ENCODE data around the gene PLEK. TPM values are rescaled to one million over a fixed set of nuclear protein-coding genes. Genes with fewer than 3 reads are reported as not detected.

The PLEK gene
- total RNA-seq, 1 experiment from 2014 or later: not detected

DNA sequence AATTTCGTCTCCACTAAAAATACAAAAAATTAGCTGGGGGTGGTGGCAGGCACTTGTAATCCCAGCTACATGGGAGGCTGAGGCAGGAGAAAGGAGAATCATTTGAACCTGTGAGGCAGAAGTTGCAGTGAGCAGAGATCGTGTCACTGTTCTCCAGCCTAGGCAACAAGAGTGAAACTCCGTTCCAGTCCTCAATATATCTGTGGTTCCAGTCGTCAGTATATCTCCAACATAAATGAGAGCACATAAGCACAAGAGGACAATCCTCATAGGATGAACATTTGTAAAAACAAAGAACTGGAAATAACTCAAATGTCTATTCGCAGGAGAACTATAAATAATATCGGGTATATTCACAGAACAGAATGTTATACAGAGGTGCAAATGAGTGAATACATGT lies 13.1 kb upstream of the PLEK start:
- H3F3A ChIP-seq (ENCODE audit: insufficient read depth, low read depth): no peaks in the 10 kb centered on the region
- H3K9me3 ChIP-seq (ENCODE audit: insufficient read depth, low read depth): no peaks in the 10 kb centered on the region
- H3K4me2 ChIP-seq: no peak overlapping the region
- H3K4me1 ChIP-seq (replicated peaks; ENCODE audit: insufficient read depth): peaks cover 4% of the 10 kb centered on the region; the same call in 1 of the 2 replicates
- H3K27me3 ChIP-seq (ENCODE audit: insufficient read depth, low read depth): no peaks in the 10 kb centered on the region
- DNase-seq: no peak
- H3K9me2 ChIP-seq (ENCODE audit: insufficient read depth): no peaks in the 10 kb centered on the region
- no peak overlapping the region for H2AFZ ChIP-seq
- CTCF ChIA-PET: no interaction called here
- TF ChIP-seq EZH2 (IDR thresholded peaks at IDR 0.05; ENCODE audit: low read depth): no peak
- TF ChIP-seq, protein P1, sequence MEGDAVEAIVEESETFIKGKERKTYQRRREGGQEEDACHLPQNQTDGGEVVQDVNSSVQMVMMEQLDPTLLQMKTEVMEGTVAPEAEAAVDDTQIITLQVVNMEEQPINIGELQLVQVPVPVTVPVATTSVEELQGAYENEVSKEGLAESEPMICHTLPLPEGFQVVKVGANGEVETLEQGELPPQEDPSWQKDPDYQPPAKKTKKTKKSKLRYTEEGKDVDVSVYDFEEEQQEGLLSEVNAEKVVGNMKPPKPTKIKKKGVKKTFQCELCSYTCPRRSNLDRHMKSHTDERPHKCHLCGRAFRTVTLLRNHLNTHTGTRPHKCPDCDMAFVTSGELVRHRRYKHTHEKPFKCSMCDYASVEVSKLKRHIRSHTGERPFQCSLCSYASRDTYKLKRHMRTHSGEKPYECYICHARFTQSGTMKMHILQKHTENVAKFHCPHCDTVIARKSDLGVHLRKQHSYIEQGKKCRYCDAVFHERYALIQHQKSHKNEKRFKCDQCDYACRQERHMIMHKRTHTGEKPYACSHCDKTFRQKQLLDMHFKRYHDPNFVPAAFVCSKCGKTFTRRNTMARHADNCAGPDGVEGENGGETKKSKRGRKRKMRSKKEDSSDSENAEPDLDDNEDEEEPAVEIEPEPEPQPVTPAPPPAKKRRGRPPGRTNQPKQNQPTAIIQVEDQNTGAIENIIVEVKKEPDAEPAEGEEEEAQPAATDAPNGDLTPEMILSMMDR (conservative IDR thresholded peaks at IDR 0.05): no peak
- no peak overlapping the region for H3K27ac ChIP-seq
- intact Hi-C loops (cut with micrococcal nuclease; ENCODE audit: unreplicated experiment): no loop called here
- POLR2A ChIA-PET (ENCODE audit: unreplicated experiment): no interaction called here
- H3K79me2 ChIP-seq (ENCODE audit: low read depth): no peaks in the 10 kb centered on the region
- no peak overlapping the region for H3K4me3 ChIP-seq
- H4K20me1 ChIP-seq (ENCODE audit: insufficient read depth): no peaks in the 10 kb centered on the region
- H3K36me3 ChIP-seq (ENCODE audit: low read depth): no peaks in the 10 kb centered on the region
- BruUV-seq (replicated peaks): no TSS peak

DNA sequence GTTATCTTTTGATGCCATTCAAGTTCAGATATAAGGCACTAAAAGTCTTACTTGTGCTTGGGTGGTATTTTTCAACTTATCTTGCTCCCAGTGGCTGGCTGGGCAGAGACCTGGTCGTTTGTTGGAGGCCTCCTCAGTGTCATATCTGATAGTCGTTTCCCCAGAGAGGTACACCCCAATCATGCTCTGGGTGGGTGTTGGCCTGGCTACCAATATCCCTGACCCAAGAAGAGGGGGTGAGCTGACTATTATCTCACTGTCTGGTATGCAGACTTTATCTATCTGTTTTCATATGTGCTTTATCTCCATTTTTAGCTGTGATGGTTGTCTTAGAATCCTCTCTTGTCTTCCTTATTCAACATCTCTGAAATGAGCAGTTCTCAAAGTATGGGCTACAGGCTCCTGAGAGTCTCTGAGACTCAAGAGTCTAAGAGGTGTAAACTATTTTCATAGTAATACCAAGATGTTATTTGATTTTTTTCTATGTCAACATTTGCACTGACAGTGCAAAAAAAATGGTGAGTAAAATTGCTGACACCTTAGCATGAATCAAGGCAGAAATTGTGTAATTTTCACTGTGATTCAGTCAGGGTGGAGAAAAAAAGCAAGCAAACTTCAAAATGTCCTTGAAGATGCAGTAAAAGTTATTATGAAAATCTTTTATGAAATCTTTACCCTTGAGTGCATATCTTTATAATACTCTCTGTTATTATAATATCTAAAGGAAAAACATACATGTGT lies 12.3 kb upstream of the PLEK start:
- POLR2A ChIA-PET (ENCODE audit: unreplicated experiment): no interaction called here

DNA sequence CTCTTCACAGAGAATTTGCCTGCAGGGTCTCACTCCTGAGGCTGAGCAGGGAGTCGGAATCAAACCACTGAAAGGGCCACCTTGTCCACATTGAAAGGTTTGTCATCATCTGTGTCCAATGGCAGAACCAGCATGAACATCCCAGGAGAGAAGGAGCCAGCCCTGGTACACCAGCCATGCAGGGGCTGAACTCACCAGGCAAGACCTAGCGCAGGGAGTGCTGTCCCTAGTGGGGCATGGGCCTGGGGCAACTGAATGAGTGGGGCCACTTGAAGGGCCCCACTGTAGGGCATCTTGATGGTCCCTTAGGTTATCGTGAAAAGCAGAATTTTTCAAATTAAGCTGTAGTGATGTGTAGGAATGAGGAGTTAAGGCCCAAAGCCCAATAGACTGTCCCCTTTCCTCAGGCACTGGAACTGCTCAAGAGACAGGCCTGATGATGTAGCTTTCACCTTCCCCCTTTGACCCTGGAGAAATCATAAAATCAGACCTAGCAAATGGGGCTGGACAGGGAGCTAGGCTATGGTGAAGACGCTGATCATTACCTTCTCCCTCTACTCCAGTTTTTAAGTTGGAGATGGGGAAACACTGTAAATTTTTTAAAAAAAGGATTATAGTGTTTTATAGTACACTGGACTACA lies 8.4 kb upstream of the PLEK start:
- Histone ChIP-seq H3K36me3 (ENCODE audit: low read depth) (no peaks in the 10 kb centered on the region), H3K4me3 (no peak overlapping the region), H3K79me2 (ENCODE audit: low read depth) (no peaks in the 10 kb centered on the region), H3K4me2 (no peak overlapping the region), H3K9me3 (ENCODE audit: insufficient read depth, low read depth) (no peaks in the 10 kb centered on the region), H3K27ac (no peak overlapping the region), H3K9me2 (ENCODE audit: insufficient read depth) (no peaks in the 10 kb centered on the region), H4K20me1 (ENCODE audit: insufficient read depth) (no peaks in the 10 kb centered on the region), H3F3A (ENCODE audit: insufficient read depth, low read depth) (no peaks in the 10 kb centered on the region), H3K4me1 (replicated peaks; ENCODE audit: insufficient read depth) (peaks cover 4% of the 10 kb centered on the region; the same call in 1 of the 2 replicates), H2AFZ (no peak overlapping the region), H3K27me3 (ENCODE audit: insufficient read depth, low read depth) (no peaks in the 10 kb centered on the region)
- intact Hi-C loops (cut with micrococcal nuclease; ENCODE audit: unreplicated experiment): no loop called here
- POLR2A ChIA-PET (ENCODE audit: unreplicated experiment): no interaction called here
- BruUV-seq (replicated peaks): no TSS peak
- CTCF ChIA-PET: no interaction called here
- TF ChIP-seq, protein P1 (conservative IDR thresholded peaks at IDR 0.05): no peak
- TF ChIP-seq EZH2 (IDR thresholded peaks at IDR 0.05; ENCODE audit: low read depth): no peak
- no peak for DNase-seq

More for the DNA sequence above, 12.3 kb upstream of the PLEK start:
- Histone ChIP-seq H3F3A (ENCODE audit: insufficient read depth, low read depth) (no peaks in the 10 kb centered on the region), H3K27ac (no peak overlapping the region), H3K27me3 (ENCODE audit: insufficient read depth, low read depth) (no peaks in the 10 kb centered on the region), H3K79me2 (ENCODE audit: low read depth) (no peaks in the 10 kb centered on the region), H3K9me2 (ENCODE audit: insufficient read depth) (no peaks in the 10 kb centered on the region), H3K4me1 (replicated peaks; ENCODE audit: insufficient read depth) (peaks cover 4% of the 10 kb centered on the region; the same call in 1 of the 2 replicates), H2AFZ (no peak overlapping the region), H3K4me2 (no peak overlapping the region), H4K20me1 (ENCODE audit: insufficient read depth) (no peaks in the 10 kb centered on the region), H3K36me3 (ENCODE audit: low read depth) (no peaks in the 10 kb centered on the region), H3K4me3 (no peak overlapping the region), H3K9me3 (ENCODE audit: insufficient read depth, low read depth) (no peaks in the 10 kb centered on the region)
- no peak for DNase-seq
- no TSS peak for BruUV-seq (replicated peaks)
- intact Hi-C loops (cut with micrococcal nuclease; ENCODE audit: unreplicated experiment): no loop called here
- no peak for TF ChIP-seq EZH2 (IDR thresholded peaks at IDR 0.05; ENCODE audit: low read depth)
- TF ChIP-seq, protein P1 (conservative IDR thresholded peaks at IDR 0.05): no peak
- CTCF ChIA-PET: interaction anchor here (0.7 kb wide), 1 partner anchor 159 kb away, joined by 5 read pairs; no protein-coding TSS in a partner anchor
